HCT116 (cell line): ENCODE results near the gene ZNF593. TPM values are rescaled to one million over a fixed set of nuclear protein-coding genes. Genes with fewer than 3 reads are reported as not detected.

Experiments
- ATAC-seq: fragments of 200-7000 bp; cut with Tn5 transposase; 2 replicates; pipeline ENCODE4 v1.9.1; 2020; ENCODE audit warnings: mild to moderate bottlenecking, moderate library complexity
- BruUV-seq: library from RNA; stranded (reverse); fragments of 400-500 nt; replicated peaks from 2 replicates; lab custom pipeline; 2021; lab: Mats Ljungman, UMichigan
- CTCF ChIA-PET: fragments of 300-600 bp; sonication (Branson Sonifier 250); formaldehyde crosslinking; loops from one replicate; lab custom pipeline; 2021; ENCODE audit warnings: antibody characterized with exemption; lab: Charles Lee
- POLR2A ChIA-PET: fragments of 300-600, 350-600 bp; sonication (Branson Sonifier 250); formaldehyde crosslinking; loops from one replicate; lab custom pipeline; 2021; ENCODE audit warnings: antibody characterized with exemption; lab: Charles Lee
- RAD21 ChIA-PET, 2 experiments: fragments of 300-600 bp; sonication (Branson Sonifier 250); formaldehyde crosslinking; loops; one replicate each; lab custom pipeline; 2023; ENCODE audit warnings: low total read pairs in 2 of 2; ENCODE audit not compliant: uncharacterized antibody in 2 of 2, unreplicated experiment in 2 of 2, low non-redundant PET in 1 of 2; lab: Charles Lee
- DNase-seq: peaks from one replicate; pipeline ENCODE4 v3.0.0-alpha.2; 2010; ENCODE audit warnings: low read depth, low spot score
- H2AFZ ChIP-seq: fragments of 200-600 bp; shearing (Covaris generic), sonication (generic); 2 replicates; pipeline ENCODE4 v1.6.1; 2017; ENCODE audit warnings: low read depth, mixed run types, mixed read lengths, antibody characterized with exemption, low read length; ENCODE audit not compliant: poor library complexity, severe bottlenecking
- H3K27ac ChIP-seq: 2 replicates; pipeline ENCODE4 v1.5.1; 2012; ENCODE audit warnings: low read depth, low read length
- H3K27me3 ChIP-seq: fragments of 200-600 bp; sonication (generic); 2 replicates; pipeline ENCODE4 v1.6.1; 2016; ENCODE audit warnings: mixed run types, low read length, mixed read lengths; ENCODE audit not compliant: insufficient read depth
- H3K36me3 ChIP-seq, 2 experiments: fragments of 200-500 bp in 1 of 2; fragments of 200-600 bp in 1 of 2; sonication (Bioruptor generic) in 1 of 2; sonication (generic) in 1 of 2; 2 replicates each; pipeline versions ENCODE4 v1.5.1 to v1.6.1; 2014 to 2016; ENCODE audit warnings: low read length in 2 of 2, inconsistent platforms in 1 of 2, mixed read lengths in 1 of 2, mixed run types in 1 of 2; ENCODE audit not compliant: insufficient read depth in 2 of 2, control insufficient read depth in 1 of 2
- H3K4me1 ChIP-seq, 2 experiments: fragments of 200-600 bp in 1 of 2; sonication (generic) in 1 of 2; 2 replicates each; pipeline versions ENCODE4 v1.5.1 to v1.6.1; 2012 to 2017; ENCODE audit warnings: low read length in 2 of 2, inconsistent platforms in 1 of 2, mild to moderate bottlenecking in 1 of 2, mixed read lengths in 1 of 2, mixed run types in 1 of 2, moderate library complexity in 1 of 2; ENCODE audit not compliant: insufficient read depth in 2 of 2, control insufficient read depth in 1 of 2
- H3K4me2 ChIP-seq: fragments of 200-600 bp; sonication (generic); 2 replicates; pipeline ENCODE4 v1.6.1; 2017; ENCODE audit warnings: mixed run types, low read length, mixed read lengths
- H3K4me3 ChIP-seq, 2 experiments: fragments of 200-600 bp in 1 of 2; sonication (generic) in 1 of 2; replicated peaks in 1 of 2; 2 replicates each; pipeline ENCODE4 v1.5.1; 2011 to 2016; ENCODE audit warnings: low read length in 2 of 2, control low read depth in 1 of 2, low read depth in 1 of 2, mild to moderate bottlenecking in 1 of 2, mixed read lengths in 1 of 2, mixed run types in 1 of 2
- H3K79me2 ChIP-seq: fragments of 200-600 bp; sonication (generic); 2 replicates; pipeline ENCODE4 v1.6.1; 2017; ENCODE audit warnings: mild to moderate bottlenecking, mixed run types, low read length, moderate library complexity, mixed read lengths; ENCODE audit not compliant: insufficient read depth
- H3K9ac ChIP-seq: fragments of 200-600 bp; sonication (generic); 2 replicates; pipeline ENCODE4 v1.6.1; 2016; ENCODE audit warnings: low read length, mixed read lengths
- H3K9me2 ChIP-seq: fragments of 200-600 bp; sonication (generic), shearing (Covaris generic); 2 replicates; pipeline ENCODE4 v1.6.1; 2017; ENCODE audit warnings: mixed run types, mild to moderate bottlenecking, moderate library complexity; ENCODE audit not compliant: insufficient read depth
- H3K9me3 ChIP-seq, 2 experiments: fragments of 200-500 bp in 1 of 2; fragments of 200-600 bp in 1 of 2; sonication (Bioruptor generic) in 1 of 2; sonication (generic) in 1 of 2; 2 replicates each; pipeline ENCODE4 v1.6.1; 2014 to 2017; ENCODE audit warnings: low read length in 2 of 2, mixed read lengths in 2 of 2, inconsistent platforms in 1 of 2, low read depth in 1 of 2, mild to moderate bottlenecking in 1 of 2, mixed run types in 1 of 2, moderate library complexity in 1 of 2; ENCODE audit not compliant: control insufficient read depth in 1 of 2, insufficient read depth in 1 of 2
- H4K20me1 ChIP-seq: fragments of 200-600 bp; sonication (generic), shearing (Covaris generic); 2 replicates; pipeline ENCODE4 v1.6.1; 2017; ENCODE audit warnings: mixed run types, mild to moderate bottlenecking, moderate library complexity; ENCODE audit not compliant: insufficient read depth
- ATF3 ChIP-seq: IDR thresholded peaks from 2 replicates; pipeline ENCODE4 v1.6.1; 2012
- CTCF ChIP-seq, 3 experiments: fragments of 200-600 bp in 1 of 3; sonication (generic) in 1 of 3; IDR thresholded peaks in 2 of 3; conservative IDR thresholded peaks in 1 of 3; 2 replicates each; pipeline ENCODE4 v1.5.1; 2012 to 2017; ENCODE audit warnings: low read depth in 2 of 3, low read length in 2 of 3, antibody characterized with exemption in 1 of 3, borderline replicate concordance in 1 of 3, control low read depth in 1 of 3, mild to moderate bottlenecking in 1 of 3, mixed read lengths in 1 of 3, mixed run types in 1 of 3, moderate library complexity in 1 of 3; ENCODE audit not compliant: insufficient read depth in 1 of 3
- ELF1 ChIP-seq: IDR thresholded peaks from 2 replicates; pipeline ENCODE4 v1.6.1; 2012; ENCODE audit warnings: low read depth, borderline replicate concordance
- EZH2 ChIP-seq: fragments of 200-600 bp; sonication (generic); IDR thresholded peaks from 2 replicates; pipeline ENCODE4 v1.6.1; 2017; ENCODE audit warnings: antibody characterized with exemption, mixed run types
- EZH2phosphoT487 ChIP-seq: fragments of 200-600 bp; IDR thresholded peaks from 2 replicates; pipeline ENCODE4 v1.6.1; 2018; ENCODE audit warnings: antibody characterized with exemption, borderline replicate concordance
- FOSL1 ChIP-seq: IDR thresholded peaks from 2 replicates; pipeline ENCODE4 v1.6.1; 2012; ENCODE audit warnings: low read depth
- JUND ChIP-seq: IDR thresholded peaks from 2 replicates; pipeline ENCODE4 v1.6.1; 2012
- MAX ChIP-seq: IDR thresholded peaks from 2 replicates; pipeline ENCODE4 v1.6.1; 2012
- POLR2AphosphoS5 ChIP-seq: IDR thresholded peaks from 2 replicates; pipeline ENCODE4 v1.6.1; 2011; ENCODE audit warnings: mild to moderate bottlenecking, low read depth, low read length, moderate library complexity
- SP1 ChIP-seq: IDR thresholded peaks from 2 replicates; pipeline ENCODE4 v1.6.1; 2012; ENCODE audit warnings: low read depth
- SRF ChIP-seq: IDR thresholded peaks from 2 replicates; pipeline ENCODE4 v1.6.1; 2012; ENCODE audit warnings: low read depth
- TCF7L2 ChIP-seq: IDR thresholded peaks from 2 replicates; pipeline ENCODE4 v1.7.0; 2011; ENCODE audit warnings: borderline replicate concordance, inconsistent platforms; ENCODE audit not compliant: insufficient read depth, insufficient read length; ENCODE audit errors: extremely low read depth
- ZBTB33 ChIP-seq: IDR thresholded peaks from 2 replicates; pipeline ENCODE4 v1.6.1; 2011; ENCODE audit warnings: mild to moderate bottlenecking, low read length, moderate library complexity; ENCODE audit not compliant: insufficient replicate concordance; ENCODE audit errors: extremely low read depth
- ZFX ChIP-seq: fragments of 450-650 bp; IDR thresholded peaks from 2 replicates; pipeline ENCODE4 v1.6.1; 2017
- ZNF274 ChIP-seq: fragments of 200-500 bp; sonication (Bioruptor generic); IDR thresholded peaks from 2 replicates; pipeline ENCODE4 v1.6.1; 2014; ENCODE audit warnings: mild to moderate bottlenecking, low read depth, low read length, inconsistent platforms
- intact Hi-C: fragments of 100-400 bp; cut with micrococcal nuclease; formaldehyde crosslinking; loops from 2 replicates; pipeline ENCODE4 v1.10.0; 2022
- total RNA-seq: library from RNA; stranded (reverse); gene quantifications from one replicate; pipeline ENCODE4 v1.2.1, GENCODE V29; 2021; ENCODE audit not compliant: unreplicated experiment

ZNF593 gene
- total RNA-seq, 1 experiment from 2014 or later: 62.4 TPM

GRCh38 chr1:26181586-26182382 is 12.1 kb downstream of the ZNF593 start:
- Histone ChIP-seq H3K79me2 (peaks cover 7% of the 10 kb centered on the region; the same call in 1 of the 2 replicates), H3K36me3 (no peaks in the 10 kb centered on the region; a peak in 1 of 4 replicates), H3K9me3 (no peaks in the 10 kb centered on the region), H3K4me1 (peaks cover 11 to 22% of the 10 kb centered on the region in 2 experiments), H3K9me2 (no peaks in the 10 kb centered on the region), H3K9ac (no peak overlapping the region), H2AFZ (no peak overlapping the region), H4K20me1 (no peaks in the 10 kb centered on the region), H3K27ac (no peak overlapping the region), H3K27me3 (no peaks in the 10 kb centered on the region), H3K4me3 (no peak overlapping the region), H3K4me2 (no peak overlapping the region)
- POLR2A ChIA-PET: no interaction called here
- ATAC-seq (no peak), DNase-seq (no peak)
- intact Hi-C loops: no loop called here
- RAD21 ChIA-PET: no interaction called here
- TF ChIP-seq TCF7L2 (no peak), ELF1 (no peak), EZH2phosphoT487 (no peak), MAX (no peak), FOSL1 (no peak), SRF (no peak), JUND (no peak), EZH2 (no peak), ZBTB33 (no peak), SP1 (no peak), POLR2AphosphoS5 (no peak), ATF3 (no peak), ZNF274 (no peak), CTCF (IDR thresholded peaks at IDR 0.05 in 2 of 3, conservative IDR thresholded peaks at IDR 0.05 in 1 of 3; ENCODE audit: borderline replicate concordance in 1 of 3, insufficient read depth in 1 of 3, low read depth in 2 of 3, low read length in 2 of 3) (no peak), ZFX (no peak)
- BruUV-seq: no TSS peak
- CTCF ChIA-PET: no interaction called here
